ENCODE results near the gene SPAG16. TPM values are rescaled to one million over a fixed set of nuclear protein-coding genes. Genes with fewer than 3 reads are reported as not detected.

SPAG16 gene
- total and polyA plus RNA-seq, 2 donors, result 17.7 to 104 TPM

- 76% methylated on average over 1 of the region's 1 CpG for WGBS
- Histone ChIP-seq H3K4me3 (ENCODE audit: low read depth, low read length) (no peak overlapping the region), H3K27ac (ENCODE audit: low read depth) (no peak overlapping the region), H3K36me3 (ENCODE audit: insufficient read depth) (no peaks in the 10 kb centered on the region), H3K4me1 (ENCODE audit: insufficient read depth) (no peaks in the 10 kb centered on the region)
- no peak for DNase-seq (ENCODE audit: extremely low spot score)
These were observed 792.3 kb downstream of the SPAG16 start for GRCh38 chr2:214076527-214076926.

DNA sequence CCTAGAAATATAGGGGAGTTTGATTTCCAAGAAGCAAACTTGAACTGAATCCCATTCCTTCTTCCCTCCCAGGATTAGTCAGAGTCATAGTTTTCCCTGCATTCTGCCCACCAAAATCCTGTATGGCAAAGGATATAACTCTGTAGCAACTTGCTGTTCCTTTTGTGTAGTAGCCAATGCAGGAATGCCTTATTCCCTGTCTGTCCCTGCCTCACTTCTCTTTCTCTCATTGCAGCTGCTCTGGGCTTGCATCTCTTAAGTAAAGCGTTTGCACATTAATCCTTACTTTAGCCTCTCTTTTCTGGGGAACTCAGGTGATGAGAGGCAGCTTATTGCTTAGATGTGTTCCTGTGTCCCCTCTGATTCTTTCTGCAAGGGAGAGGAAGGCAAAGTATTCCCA lies 793.5 kb downstream of the SPAG16 start:
- WGBS, result 46% methylated on average over 1 of the region's 1 CpG
- Histone ChIP-seq H3K4me3 (ENCODE audit: low read depth, low read length) (no peak overlapping the region), H3K27ac (ENCODE audit: low read depth) (no peak overlapping the region), H3K4me1 (ENCODE audit: insufficient read depth) (no peaks in the 10 kb centered on the region), H3K36me3 (ENCODE audit: insufficient read depth) (no peaks in the 10 kb centered on the region)
- DNase-seq (ENCODE audit: extremely low spot score), result no peak

- Histone ChIP-seq H3K4me3 (ENCODE audit: low read depth, low read length) (no peak overlapping the region), H3K4me1 (ENCODE audit: insufficient read depth) (no peaks in the 10 kb centered on the region), H3K36me3 (ENCODE audit: insufficient read depth) (no peaks in the 10 kb centered on the region), H3K27ac (ENCODE audit: low read depth) (no peak overlapping the region)
- WGBS, result 85% methylated on average over 2 of the region's 2 CpGs
- DNase-seq (ENCODE audit: extremely low spot score), result no peak
These were observed 794.8 kb downstream of the SPAG16 start for GRCh38 chr2:214079032-214079431.

- Histone ChIP-seq H3K4me3 (ENCODE audit: low read depth, low read length) (no peak overlapping the region), H3K36me3 (ENCODE audit: insufficient read depth) (no peaks in the 10 kb centered on the region), H3K4me1 (ENCODE audit: insufficient read depth) (no peaks in the 10 kb centered on the region), H3K27ac (ENCODE audit: low read depth) (no peak overlapping the region)
- no peak for DNase-seq (ENCODE audit: extremely low spot score)
- WGBS, result 77% methylated on average over 1 of the region's 1 CpG
These were observed 804.3 kb downstream of the SPAG16 start for GRCh38 chr2:214088536-214088935.

DNA sequence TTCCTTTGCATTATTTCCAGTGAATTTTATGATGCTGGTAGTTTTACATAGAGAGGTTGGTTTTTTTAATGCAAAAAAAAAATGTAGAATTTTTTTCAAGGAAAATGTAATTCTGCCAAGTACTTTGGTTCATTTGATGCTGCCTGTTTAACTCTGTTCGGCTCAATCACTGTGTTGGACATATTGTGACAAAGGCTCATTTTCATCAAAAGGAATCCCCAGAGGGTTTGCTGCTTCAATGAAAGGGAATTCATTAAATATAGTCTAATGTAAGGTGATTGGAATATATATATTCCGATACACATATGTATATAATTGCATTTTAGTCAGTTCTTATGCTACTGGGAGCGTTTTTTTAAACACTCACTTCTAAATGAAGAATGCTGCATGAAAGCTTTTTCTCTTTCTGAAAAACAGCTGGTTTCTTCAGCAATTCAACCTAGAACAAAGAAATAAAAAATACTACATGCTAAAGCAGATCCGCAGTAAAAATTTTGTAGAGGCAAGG lies 812.0 kb downstream of the SPAG16 start:
- DNase-seq (ENCODE audit: extremely low spot score), result no peak
- WGBS, result 87% methylated on average over 4 of the region's 4 CpGs
- H3K27ac ChIP-seq (ENCODE audit: low read depth), result no peak overlapping the region
- no peaks in the 10 kb centered on the region for H3K36me3 ChIP-seq (ENCODE audit: insufficient read depth)
- no peaks in the 10 kb centered on the region for H3K4me1 ChIP-seq (ENCODE audit: insufficient read depth)
- H3K4me3 ChIP-seq (ENCODE audit: low read depth, low read length), result no peak overlapping the region

- Histone ChIP-seq H3K27ac (ENCODE audit: low read depth) (no peak overlapping the region), H3K4me3 (ENCODE audit: low read depth, low read length) (no peak overlapping the region), H3K36me3 (ENCODE audit: insufficient read depth) (no peaks in the 10 kb centered on the region), H3K4me1 (ENCODE audit: insufficient read depth) (no peaks in the 10 kb centered on the region)
- no peak for DNase-seq (ENCODE audit: extremely low spot score)
- 17% methylated on average over 1 of the region's 1 CpG for WGBS
These were observed 814.5 kb downstream of the SPAG16 start for GRCh38 chr2:214098811-214099210.

- no peak for DNase-seq (ENCODE audit: extremely low spot score)
These were observed 816.2 kb downstream of the SPAG16 start for GRCh38 chr2:214100488-214100887.

GRCh38 chr2:214103276-214104001 lies 819.2 kb downstream of the SPAG16 start:
- peak; percentile 5 for DNase-seq (ENCODE audit: extremely low spot score)
- WGBS, result 22% methylated on average over 5 of the region's 5 CpGs

More at GRCh38 chr2:214100488-214100887, 816.2 kb downstream of the SPAG16 start:
- Histone ChIP-seq H3K27ac (ENCODE audit: low read depth) (no peak overlapping the region), H3K4me3 (ENCODE audit: low read depth, low read length) (no peak overlapping the region), H3K4me1 (ENCODE audit: insufficient read depth) (no peaks in the 10 kb centered on the region), H3K36me3 (ENCODE audit: insufficient read depth) (no peaks in the 10 kb centered on the region)
- 82% methylated on average over 4 of the region's 4 CpGs for WGBS

GRCh38 chr2:214104219-214104618 lies 820.0 kb downstream of the SPAG16 start:
- Histone ChIP-seq H3K4me3 (ENCODE audit: low read depth, low read length) (no peak overlapping the region), H3K36me3 (ENCODE audit: insufficient read depth) (no peaks in the 10 kb centered on the region), H3K4me1 (ENCODE audit: insufficient read depth) (no peaks in the 10 kb centered on the region), H3K27ac (ENCODE audit: low read depth) (no peak overlapping the region)
- 81% methylated on average over 3 of the region's 3 CpGs for WGBS
- no peak for DNase-seq (ENCODE audit: extremely low spot score)

More at GRCh38 chr2:214103276-214104001, 819.2 kb downstream of the SPAG16 start:
- H3K36me3 ChIP-seq (ENCODE audit: insufficient read depth), result no peaks in the 10 kb centered on the region
- no peaks in the 10 kb centered on the region for H3K4me1 ChIP-seq (ENCODE audit: insufficient read depth)
- no peak overlapping the region for H3K27ac ChIP-seq (ENCODE audit: low read depth)
- no peak overlapping the region for H3K4me3 ChIP-seq (ENCODE audit: low read depth, low read length)

DNA sequence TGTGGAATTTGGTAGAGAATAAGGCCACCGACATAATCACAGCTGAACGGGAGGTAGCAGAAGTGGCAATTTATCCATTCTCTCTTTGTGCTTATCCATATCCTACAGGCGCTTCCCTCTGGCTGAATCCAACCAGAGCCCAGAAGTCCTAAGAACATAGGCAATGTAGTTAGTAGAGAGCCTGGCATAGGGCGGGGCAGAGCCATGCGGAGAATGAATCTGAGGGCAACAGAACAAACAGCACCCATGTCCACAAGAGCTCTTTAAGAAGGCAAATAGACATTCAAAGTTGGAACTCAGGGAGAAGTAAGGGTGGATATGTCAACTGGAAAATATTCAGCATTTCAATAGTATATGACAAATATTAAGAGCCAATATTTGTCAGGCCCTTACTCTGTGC lies 820.7 kb downstream of the SPAG16 start:
- no peaks in the 10 kb centered on the region for H3K4me1 ChIP-seq (ENCODE audit: insufficient read depth)
- H3K4me3 ChIP-seq (ENCODE audit: low read depth, low read length), result no peak overlapping the region
- DNase-seq (ENCODE audit: extremely low spot score), result no peak
- no peak overlapping the region for H3K27ac ChIP-seq (ENCODE audit: low read depth)
- WGBS, result 95% methylated on average over 5 of the region's 5 CpGs
- no peaks in the 10 kb centered on the region for H3K36me3 ChIP-seq (ENCODE audit: insufficient read depth)

DNA sequence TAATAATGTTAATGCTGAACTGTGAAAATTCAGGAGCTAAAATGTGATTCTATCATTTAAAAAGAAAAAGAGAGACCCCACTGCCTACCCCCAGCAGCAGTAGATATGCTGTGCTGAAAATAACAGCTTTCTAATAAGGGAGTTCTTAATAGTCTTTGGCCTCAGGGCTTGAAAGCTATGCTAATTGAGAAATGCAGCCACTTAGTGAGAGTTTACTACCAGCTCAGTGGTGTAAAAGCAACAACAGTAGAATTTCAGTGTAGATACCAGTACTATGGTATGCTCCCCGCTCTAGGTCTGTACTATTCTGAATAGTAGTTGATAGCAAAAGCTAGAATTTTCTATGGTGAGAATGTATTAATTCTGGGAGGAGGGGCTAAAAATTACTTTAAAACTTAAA lies 823.5 kb downstream of the SPAG16 start:
- no peaks in the 10 kb centered on the region for H3K36me3 ChIP-seq (ENCODE audit: insufficient read depth)
- no peak overlapping the region for H3K4me3 ChIP-seq (ENCODE audit: low read depth, low read length)
- no peak overlapping the region for H3K27ac ChIP-seq (ENCODE audit: low read depth)
- DNase-seq (ENCODE audit: extremely low spot score), result no peak
- WGBS, result 72% methylated on average over 1 of the region's 1 CpG
- no peaks in the 10 kb centered on the region for H3K4me1 ChIP-seq (ENCODE audit: insufficient read depth)

- DNase-seq (ENCODE audit: extremely low spot score), result no peak
- no peak overlapping the region for H3K27ac ChIP-seq (ENCODE audit: low read depth)
- H3K4me1 ChIP-seq (ENCODE audit: insufficient read depth), result no peaks in the 10 kb centered on the region
- WGBS, result 98% methylated on average over 1 of the region's 1 CpG
- no peak overlapping the region for H3K4me3 ChIP-seq (ENCODE audit: low read depth, low read length)
- H3K36me3 ChIP-seq (ENCODE audit: insufficient read depth), result no peaks in the 10 kb centered on the region
These were observed 824.3 kb downstream of the SPAG16 start for GRCh38 chr2:214108598-214108997.

DNA sequence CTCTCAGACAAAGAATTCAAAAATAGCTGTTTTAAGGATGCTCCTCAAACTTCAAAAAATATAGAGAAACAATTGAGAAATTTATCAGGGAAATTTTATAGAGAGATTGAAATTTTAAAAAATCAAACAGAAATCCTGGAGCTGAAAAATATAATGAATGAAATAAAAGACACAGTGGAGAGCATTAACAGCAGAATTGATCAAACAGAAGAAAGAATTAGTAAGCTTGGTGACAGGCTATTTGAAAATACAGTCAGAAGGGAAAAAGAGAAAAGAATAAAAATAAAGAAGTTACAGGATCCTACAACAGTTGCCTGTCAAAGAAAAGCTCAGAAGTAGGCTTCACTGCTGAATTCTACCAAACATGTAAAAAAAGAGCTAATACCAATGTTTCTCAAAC lies 832.8 kb downstream of the SPAG16 start:
- Histone ChIP-seq H3K4me1 (ENCODE audit: insufficient read depth) (no peaks in the 10 kb centered on the region), H3K27ac (ENCODE audit: low read depth) (no peak overlapping the region), H3K4me3 (ENCODE audit: low read depth, low read length) (no peak overlapping the region), H3K36me3 (ENCODE audit: insufficient read depth) (no peaks in the 10 kb centered on the region)
- no peak for DNase-seq (ENCODE audit: extremely low spot score)

DNA sequence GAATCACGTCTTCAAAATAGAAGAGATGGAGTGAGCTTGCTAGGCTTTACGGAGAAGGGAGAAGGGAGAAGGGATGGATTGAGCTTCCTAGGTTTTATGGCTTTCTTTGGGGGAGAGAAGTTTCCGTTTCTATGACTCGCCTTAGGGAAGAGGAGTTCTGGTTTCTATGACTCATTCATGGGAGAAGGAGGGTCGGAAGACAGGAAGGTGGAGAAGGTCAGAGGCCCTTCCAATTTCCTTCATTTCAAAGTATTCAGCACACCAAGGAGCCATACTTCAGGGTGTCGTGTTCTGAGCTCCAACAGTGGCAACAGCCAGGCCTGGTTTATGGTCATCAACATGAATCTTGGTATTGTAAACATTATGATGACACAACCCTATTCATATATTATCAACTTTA lies 841.9 kb downstream of the SPAG16 start:
- H3K36me3 ChIP-seq (ENCODE audit: insufficient read depth), result no peaks in the 10 kb centered on the region
- no peaks in the 10 kb centered on the region for H3K4me1 ChIP-seq (ENCODE audit: insufficient read depth)
- WGBS, result 67% methylated on average over 6 of the region's 6 CpGs
- no peak overlapping the region for H3K4me3 ChIP-seq (ENCODE audit: low read depth, low read length)
- no peak overlapping the region for H3K27ac ChIP-seq (ENCODE audit: low read depth)
- no peak for DNase-seq (ENCODE audit: extremely low spot score)
